Esophagus muscularis mucosa (tissue), 3 donors: ENCODE results near the gene LARGE1.

Experiments
- CTCF ChIP-seq, 3 experiments: fragments of 200-600 bp in 2 of 3; fragments of 450-650 bp in 1 of 3; sonication (generic) in 2 of 3; IDR thresholded peaks; one replicate each; pipeline ENCODE4 v1.5.1; 2017 to 2019; ENCODE audit warnings: antibody characterized with exemption in 3 of 3, mild to moderate bottlenecking in 2 of 3, moderate library complexity in 1 of 3
- POLR2A ChIP-seq: fragments of 450-650 bp; IDR thresholded peaks from one replicate; pipeline ENCODE4 v1.6.1; 2017; ENCODE audit warnings: antibody characterized with exemption, moderate library complexity, mild to moderate bottlenecking, low read depth

- no peak for TF ChIP-seq CTCF (IDR thresholded peaks at IDR 0.05)
- TF ChIP-seq POLR2A, result no peak
These were observed 261.5 kb downstream of the LARGE1 start for GRCh38 chr22:33658775-33659174.
